A375 (cell line): ENCODE data around the gene IFIH1. TPM values are rescaled to one million over a fixed set of nuclear protein-coding genes. Genes with fewer than 3 reads are reported as not detected.

ENCODE experiments used
- total RNA-seq: library from RNA; depleted of rRNA; stranded (reverse); fragments of >200 nt; shearing (Covaris generic); gene quantifications from 2 replicates; pipeline ENCODE4 v1.2.3, GENCODE V29; 2014; rRNA removed

IFIH1 gene
- total RNA-seq, result 1.5 and 2.9 TPM in 2 replicates

GRCh38 chr2:162318328-162319180 lies at the start of gene IFIH1:
Gene IFIH1 (minus strand): TSS chr2:162318684. CDS start chr2:162318307, 377 bp downstream.

GRCh38 chr2:162343824-162344616 lies 25.5 kb upstream of the IFIH1 start, which contains the start of gene GCA:
Gene GCA (plus strand): TSS chr2:162344132. CDS start chr2:162344249, 117 bp downstream.

GRCh38 chr2:162243294-162243693 lies 75.2 kb downstream of the IFIH1 start, which contains the start of gene FAP:
Gene FAP (minus strand): TSS chr2:162243445. CDS start chr2:162243327, 118 bp downstream.

Other genes with a start within 250 kb of the IFIH1 start
- 0.05 TPM in 1 of 2 replicates, not detected in the other for gene DPP4, start 244.5 kb downstream of the IFIH1 start, total RNA-seq
- gene GCG, start 166.4 kb downstream of the IFIH1 start, total RNA-seq, result not detected in 2 replicates
- gene FAP, start 75.2 kb downstream of the IFIH1 start, total RNA-seq, result 0.37 TPM in 1 of 2 replicates, not detected in the other
- gene GCA, start 25.4 kb upstream of the IFIH1 start, total RNA-seq, result 3.7 TPM in 2 replicates